T-helper 2 cell treated with Interferon-gamma antibody and Interleukin-4, amounts not matched to agents 5 μg/mL and 100 μg/mL, for 36 hours (primary cell): Measurements from ENCODE around the gene TMEM184A.
A peak's percentile ranks its signal among the peaks of the same experiment; 100 is the strongest.
"Not testable (repeated sequence)": the region's sequence is repeated elsewhere in the genome, so short reads cannot be mapped to it uniquely, and the experiment has no call there.

Experiments
- DNase-seq: peaks from one replicate; pipeline ENCODE4 v3.0.0; 2021; ENCODE audit warnings: low spot score
- H3K27ac Mint-ChIP-seq: one replicate; pipeline ENCODE4 v1.8.0; 2021; ENCODE audit warnings: mild to moderate bottlenecking, mixed read lengths
- H3K27me3 Mint-ChIP-seq: one replicate; pipeline ENCODE4 v1.8.0; 2021; ENCODE audit warnings: low read depth, mixed read lengths
- H3K36me3 Mint-ChIP-seq: one replicate; pipeline ENCODE4 v1.8.0; 2021; ENCODE audit warnings: low read depth, mixed read lengths
- H3K4me1 Mint-ChIP-seq: one replicate; pipeline ENCODE4 v1.8.0; 2021; ENCODE audit warnings: low read depth, mixed read lengths
- H3K4me3 Mint-ChIP-seq: one replicate; pipeline ENCODE4 v1.8.0; 2022; ENCODE audit warnings: mild to moderate bottlenecking, moderate library complexity, mixed read lengths
- H3K9me3 Mint-ChIP-seq: one replicate; pipeline ENCODE4 v1.8.0; 2021; ENCODE audit warnings: mixed read lengths

The TMEM184A gene

GRCh38 chr7:1584700-1585099, 28.7 kb upstream of the TMEM184A start:
- H3K4me1 Mint-ChIP-seq: peaks cover 4% of the 10 kb centered on the region
- H3K27me3 Mint-ChIP-seq: no peaks in the 10 kb centered on the region
- H3K4me3 Mint-ChIP-seq: no peak overlapping the region
- H3K36me3 Mint-ChIP-seq: no peaks in the 10 kb centered on the region
- no peak overlapping the region for H3K27ac Mint-ChIP-seq
- DNase-seq: no peak
- peaks cover 4% of the 10 kb centered on the region for H3K9me3 Mint-ChIP-seq

- not testable (repeated sequence) for H3K4me1 Mint-ChIP-seq, H3K9me3 Mint-ChIP-seq, H3K36me3 Mint-ChIP-seq, H3K4me3 Mint-ChIP-seq, DNase-seq, H3K27me3 Mint-ChIP-seq, H3K27ac Mint-ChIP-seq
Observed at GRCh38 chr7:1583241-1583930, 27.4 kb upstream of the TMEM184A start.

- Mint-ChIP-seq H3K4me1 (peaks cover 6% of the 10 kb centered on the region), H3K27ac (no peak overlapping the region), H3K4me3 (no peak overlapping the region), H3K27me3 (no peaks in the 10 kb centered on the region), H3K9me3 (no peaks in the 10 kb centered on the region), H3K36me3 (no peaks in the 10 kb centered on the region)
- no peak for DNase-seq
Observed at GRCh38 chr7:1580422-1581030, 24.5 kb upstream of the TMEM184A start.

GRCh38 chr7:1579481-1580421, 23.7 kb upstream of the TMEM184A start:
- DNase-seq: peak; percentile 61
- H3K36me3 Mint-ChIP-seq: no peaks in the 10 kb centered on the region
- no peak overlapping the region for H3K27ac Mint-ChIP-seq
- H3K4me1 Mint-ChIP-seq: peaks cover 6% of the 10 kb centered on the region
- H3K4me3 Mint-ChIP-seq: no peak overlapping the region
- no peaks in the 10 kb centered on the region for H3K9me3 Mint-ChIP-seq
- H3K27me3 Mint-ChIP-seq: no peaks in the 10 kb centered on the region

GRCh38 chr7:1578513-1578912, 22.5 kb upstream of the TMEM184A start:
- no peaks in the 10 kb centered on the region for H3K9me3 Mint-ChIP-seq
- H3K27ac Mint-ChIP-seq: no peak overlapping the region
- H3K36me3 Mint-ChIP-seq: no peaks in the 10 kb centered on the region
- no peaks in the 10 kb centered on the region for H3K27me3 Mint-ChIP-seq
- H3K4me3 Mint-ChIP-seq: no peak overlapping the region
- no peak for DNase-seq
- H3K4me1 Mint-ChIP-seq: peaks cover 6% of the 10 kb centered on the region

- Mint-ChIP-seq H3K4me1 (peaks cover 9% of the 10 kb centered on the region), H3K9me3 (no peaks in the 10 kb centered on the region), H3K4me3 (no peak overlapping the region)
Observed at GRCh38 chr7:1576521-1577253, 20.7 kb upstream of the TMEM184A start.

GRCh38 chr7:1575809-1576208, 19.8 kb upstream of the TMEM184A start:
- Mint-ChIP-seq H3K4me3 (no peak overlapping the region), H3K27me3 (no peaks in the 10 kb centered on the region), H3K36me3 (peaks cover 3% of the 10 kb centered on the region), H3K4me1 (peaks cover 13% of the 10 kb centered on the region), H3K27ac (no peak overlapping the region), H3K9me3 (no peaks in the 10 kb centered on the region)
- no peak for DNase-seq

More at GRCh38 chr7:1576521-1577253, 20.7 kb upstream of the TMEM184A start:
- DNase-seq: no peak
- no peak overlapping the region for H3K27ac Mint-ChIP-seq
- no peaks in the 10 kb centered on the region for H3K27me3 Mint-ChIP-seq
- H3K36me3 Mint-ChIP-seq: no peaks in the 10 kb centered on the region

- DNase-seq: no peak
- no peaks in the 10 kb centered on the region for H3K27me3 Mint-ChIP-seq
- no peaks in the 10 kb centered on the region for H3K9me3 Mint-ChIP-seq
- H3K4me1 Mint-ChIP-seq: peaks cover 14% of the 10 kb centered on the region
- peaks cover 13% of the 10 kb centered on the region for H3K36me3 Mint-ChIP-seq
- H3K27ac Mint-ChIP-seq: no peak overlapping the region
- no peak overlapping the region for H3K4me3 Mint-ChIP-seq
Observed at GRCh38 chr7:1572111-1572822, 16.3 kb upstream of the TMEM184A start.

- DNase-seq: peak; percentile 89
- H3K27ac Mint-ChIP-seq: peak within 1 kb of the TSS; percentile 91
- peaks cover 16% of the 10 kb centered on the region for H3K4me1 Mint-ChIP-seq
- H3K27me3 Mint-ChIP-seq: no peaks in the 10 kb centered on the region
- peaks cover 16% of the 10 kb centered on the region for H3K36me3 Mint-ChIP-seq
- H3K9me3 Mint-ChIP-seq: no peaks in the 10 kb centered on the region
- peak within 1 kb of the TSS; percentile 88 for H3K4me3 Mint-ChIP-seq
Observed at GRCh38 chr7:1569833-1570632, 14.0 kb upstream of the TMEM184A start, which contains the start of gene PSMG3. PSMG3 (minus strand) TSS chr7:1570032; CDS start chr7:1569339, 693 bp downstream.

- Mint-ChIP-seq H3K27ac (peak overlapping the region; percentile 82), H3K9me3 (no peaks in the 10 kb centered on the region), H3K36me3 (peaks cover 16% of the 10 kb centered on the region), H3K4me3 (peak overlapping the region; percentile 86), H3K4me1 (peaks cover 16% of the 10 kb centered on the region), H3K27me3 (no peaks in the 10 kb centered on the region)
- no peak for DNase-seq
Observed at GRCh38 chr7:1569440-1569832, 13.4 kb upstream of the TMEM184A start.

GRCh38 chr7:1569016-1569415, 13.0 kb upstream of the TMEM184A start:
- peaks cover 16% of the 10 kb centered on the region for H3K36me3 Mint-ChIP-seq
- H3K27ac Mint-ChIP-seq: peak overlapping the region; percentile 82
- H3K4me1 Mint-ChIP-seq: peaks cover 16% of the 10 kb centered on the region
- peak overlapping the region; percentile 86 for H3K4me3 Mint-ChIP-seq
- no peaks in the 10 kb centered on the region for H3K27me3 Mint-ChIP-seq
- no peaks in the 10 kb centered on the region for H3K9me3 Mint-ChIP-seq
- DNase-seq: peak; percentile 33

GRCh38 chr7:1567896-1568510, 12.0 kb upstream of the TMEM184A start:
- Mint-ChIP-seq H3K4me3 (peak overlapping the region; percentile 86), H3K9me3 (no peaks in the 10 kb centered on the region), H3K36me3 (peaks cover 16% of the 10 kb centered on the region), H3K27ac (no peak overlapping the region), H3K27me3 (no peaks in the 10 kb centered on the region), H3K4me1 (peaks cover 16% of the 10 kb centered on the region)
- DNase-seq: no peak
